MM.1S (cell line): Measurements from ENCODE around the gene PCCB.
"Not testable (repeated sequence)": the region's sequence is repeated elsewhere in the genome, so short reads cannot be mapped to it uniquely, and the experiment has no call there.

Experiments
- DNase-seq: peaks from one replicate; pipeline ENCODE4 v3.0.0-alpha.2; 2015
- H2AFZ ChIP-seq: fragments of 300-600 bp; sonication (generic); 2 replicates; pipeline ENCODE4 v1.6.0; 2016; ENCODE audit warnings: antibody characterized with exemption, low read length
- H3F3A ChIP-seq: fragments of 300-600 bp; sonication (generic); 2 replicates; pipeline ENCODE4 v1.6.1; 2016; ENCODE audit warnings: mild to moderate bottlenecking, antibody characterized with exemption, low read length, moderate library complexity, mixed read lengths; ENCODE audit not compliant: insufficient read depth
- H3K27ac ChIP-seq: fragments of 300-600 bp; sonication (generic); 2 replicates; pipeline ENCODE4 v1.5.1; 2016; ENCODE audit warnings: mild to moderate bottlenecking, low read length
- H3K27me3 ChIP-seq: fragments of 300-600 bp; sonication (generic); replicated peaks from 2 replicates; pipeline ENCODE4 v1.6.0; 2016; ENCODE audit warnings: low read length; ENCODE audit not compliant: insufficient read depth
- H3K36me3 ChIP-seq: fragments of 300-600 bp; sonication (generic); replicated peaks from 2 replicates; pipeline ENCODE4 v1.6.1; 2016; ENCODE audit warnings: mild to moderate bottlenecking, low read length, mixed read lengths; ENCODE audit not compliant: insufficient read depth
- H3K4me1 ChIP-seq: fragments of 300-600 bp; sonication (generic); 2 replicates; pipeline ENCODE4 v1.6.1; 2016; ENCODE audit warnings: low read length, mixed read lengths
- H3K4me2 ChIP-seq: fragments of 300-600 bp; sonication (generic); 2 replicates; pipeline ENCODE4 v1.6.0; 2016; ENCODE audit warnings: low read depth, low read length
- H3K4me3 ChIP-seq: fragments of 300-600 bp; sonication (generic); 2 replicates; pipeline ENCODE4 v1.5.1; 2016; ENCODE audit warnings: low read length, mixed read lengths
- H3K79me2 ChIP-seq: fragments of 300-600 bp; sonication (generic); 2 replicates; pipeline ENCODE4 v1.6.1; 2016; ENCODE audit warnings: mixed run types, low read length, mixed read lengths
- H3K9ac ChIP-seq: fragments of 300-600 bp; sonication (generic); 2 replicates; pipeline ENCODE4 v1.6.1; 2016; ENCODE audit warnings: low read length, mixed read lengths
- H3K9me2 ChIP-seq: fragments of 300-600 bp; sonication (generic); replicated peaks from 2 replicates; pipeline ENCODE4 v1.6.1; 2016; ENCODE audit warnings: mild to moderate bottlenecking, low read length, mixed read lengths; ENCODE audit not compliant: insufficient read depth
- H3K9me3 ChIP-seq: fragments of 300-600 bp; sonication (generic); replicated peaks from 2 replicates; pipeline ENCODE4 v1.6.1; 2016; ENCODE audit warnings: mild to moderate bottlenecking, low read length, mixed read lengths; ENCODE audit not compliant: insufficient read depth
- H4K20me1 ChIP-seq: fragments of 300-600 bp; sonication (generic); 2 replicates; pipeline ENCODE4 v1.6.1; 2016; ENCODE audit warnings: mild to moderate bottlenecking, low read length, moderate library complexity, mixed read lengths; ENCODE audit not compliant: insufficient read depth
- CTCF ChIP-seq: fragments of 300-600 bp; sonication (generic); IDR thresholded peaks from 2 replicates; pipeline ENCODE4 v1.5.1; 2016; ENCODE audit warnings: antibody characterized with exemption, low read length, mixed read lengths
- EZH2 ChIP-seq: fragments of 300-600 bp; sonication (generic); optimal IDR thresholded peaks from 2 replicates; pipeline ENCODE3; 2017; ENCODE audit warnings: low read depth, mild to moderate bottlenecking, antibody characterized with exemption, low read length, mixed read lengths
- EZH2phosphoT487 ChIP-seq: fragments of 300-600 bp; sonication (generic); IDR thresholded peaks from 2 replicates; pipeline ENCODE4 v1.6.1; 2018; ENCODE audit warnings: antibody characterized with exemption, low read length

The PCCB gene

GRCh38 chr3:136366289-136366688 lies 116.1 kb downstream of the PCCB start:
- Histone ChIP-seq H3K4me2 (peak overlapping the region; percentile 44), H3K9ac (no peak overlapping the region), H3K27me3 (no peaks in the 10 kb centered on the region), H3K4me3 (no peak overlapping the region), H3K4me1 (peaks cover 31% of the 10 kb centered on the region), H3K79me2 (no peaks in the 10 kb centered on the region), H3K9me2 (no peaks in the 10 kb centered on the region), H4K20me1 (no peaks in the 10 kb centered on the region), H3K36me3 (0 out of 2 replicates have a peak, but pooled peaks cover 3% of the 10 kb centered on the region), H3F3A (peaks cover 15% of the 10 kb centered on the region), H2AFZ (no peak overlapping the region), H3K9me3 (no peaks in the 10 kb centered on the region), H3K27ac (peak overlapping the region; percentile 36; the same call in 1 of the 2 replicates)
- TF ChIP-seq CTCF (no peak), EZH2 (no peak), EZH2phosphoT487 (no peak)
- no peak for DNase-seq

- H3K4me2 ChIP-seq, H3K27ac ChIP-seq, H4K20me1 ChIP-seq, H3K4me1 ChIP-seq, H3F3A ChIP-seq, H3K9me3 ChIP-seq, H3K79me2 ChIP-seq, H3K27me3 ChIP-seq, H2AFZ ChIP-seq, H3K9me2 ChIP-seq, H3K4me3 ChIP-seq, DNase-seq, H3K9ac ChIP-seq, H3K36me3 ChIP-seq: not testable (repeated sequence)
Observed at GRCh38 chr3:136375800-136376199, 125.7 kb downstream of the PCCB start.

- Histone ChIP-seq H3K9me3 (no peaks in the 10 kb centered on the region), H3K79me2 (no peaks in the 10 kb centered on the region), H3K27me3 (no peaks in the 10 kb centered on the region), H3F3A (no peaks in the 10 kb centered on the region), H3K4me2 (no peak overlapping the region), H4K20me1 (no peaks in the 10 kb centered on the region), H2AFZ (no peak overlapping the region), H3K4me1 (no peaks in the 10 kb centered on the region), H3K4me3 (no peak overlapping the region), H3K27ac (no peak overlapping the region), H3K36me3 (no peaks in the 10 kb centered on the region; the same call in 1 of the 2 replicates), H3K9ac (no peak overlapping the region), H3K9me2 (no peaks in the 10 kb centered on the region)
- TF ChIP-seq CTCF (no peak), EZH2 (no peak), EZH2phosphoT487 (no peak)
- DNase-seq, result no peak
Observed at GRCh38 chr3:136377508-136377907, 127.4 kb downstream of the PCCB start.

GRCh38 chr3:136378011-136378410 lies 127.9 kb downstream of the PCCB start:
- H3K9ac ChIP-seq, result no peak overlapping the region
- no peak for TF ChIP-seq EZH2phosphoT487
- TF ChIP-seq EZH2, result no peak
- no peak for TF ChIP-seq CTCF

More at GRCh38 chr3:136378011-136378410, 127.9 kb downstream of the PCCB start:
- Histone ChIP-seq H3K4me2 (no peak overlapping the region), H3K36me3 (no peaks in the 10 kb centered on the region; the same call in 1 of the 2 replicates), H3K9me2 (no peaks in the 10 kb centered on the region), H2AFZ (no peak overlapping the region), H3K27ac (no peak overlapping the region), H3K9me3 (no peaks in the 10 kb centered on the region), H4K20me1 (no peaks in the 10 kb centered on the region), H3F3A (no peaks in the 10 kb centered on the region), H3K79me2 (no peaks in the 10 kb centered on the region), H3K27me3 (no peaks in the 10 kb centered on the region), H3K4me3 (no peak overlapping the region), H3K4me1 (no peaks in the 10 kb centered on the region)
- DNase-seq, result no peak
